GM08714 (cell line): Measurements from ENCODE around the gene HINT3.
A peak's percentile ranks its signal among the peaks of the same experiment; 100 is the strongest.
"Not testable (repeated sequence)": the region's sequence is repeated elsewhere in the genome, so short reads cannot be mapped to it uniquely, and the experiment has no call there.

Experiments
- H3K4me3 ChIP-seq: fragments of 200-500 bp; sonication (Bioruptor generic); 2 replicates; pipeline ENCODE4 v1.5.1; 2014; ENCODE audit warnings: mild to moderate bottlenecking, low read length, inconsistent platforms
- ZNF274 ChIP-seq: IDR thresholded peaks from 2 replicates; pipeline ENCODE4 v1.6.1; 2012; ENCODE audit warnings: mild to moderate bottlenecking, low read depth, low read length

Gene HINT3

DNA sequence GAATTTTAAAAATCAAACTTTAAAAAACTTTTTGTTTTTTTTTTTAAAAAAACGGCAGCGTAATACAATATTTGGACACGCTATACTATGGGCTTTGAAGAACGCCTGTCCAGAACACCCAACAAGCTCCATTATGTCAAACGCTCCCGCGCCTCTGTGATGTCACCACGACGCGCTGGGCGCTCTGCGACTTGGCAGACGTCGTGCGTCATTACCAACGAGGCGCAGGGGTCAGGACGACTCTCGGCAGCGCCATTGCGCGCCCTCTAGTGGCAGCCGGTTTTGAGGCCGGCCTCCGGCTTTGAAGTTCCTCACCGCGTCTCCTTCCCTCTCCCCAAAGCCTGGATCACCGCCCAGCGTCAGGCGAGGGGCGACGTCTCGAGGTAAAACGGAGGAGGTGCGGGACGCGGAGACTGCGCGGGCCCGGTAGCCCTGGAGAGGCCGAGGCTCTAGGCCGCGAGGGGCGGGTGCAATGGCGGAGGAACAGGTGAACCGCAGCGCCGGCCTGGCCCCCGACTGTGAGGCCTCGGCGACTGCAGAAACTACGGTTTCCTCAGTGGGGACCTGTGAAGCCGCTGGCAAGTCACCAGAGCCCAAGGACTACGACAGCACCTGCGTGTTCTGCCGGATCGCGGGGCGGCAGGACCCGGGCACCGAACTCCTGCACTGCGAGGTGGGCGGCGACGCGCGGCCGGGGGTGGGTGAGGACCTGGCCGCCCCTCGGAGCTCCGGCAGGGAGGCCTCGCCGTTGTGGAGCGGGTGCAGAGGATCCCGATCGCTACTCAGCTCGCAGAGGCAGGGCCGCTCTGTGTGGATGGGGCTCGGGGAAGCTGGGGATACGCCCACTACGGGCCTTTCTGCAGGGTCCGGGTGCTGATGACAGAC, at the start of gene HINT3:
Gene HINT3, plus strand, starts transcription at position 265 of the 885 bp plus-strand sequence. Its CDS starts 208 bp downstream, at position 473.
- TF ChIP-seq ZNF274: no peak
- H3K4me3 ChIP-seq: peak within 1 kb of the TSS; percentile 95

DNA sequence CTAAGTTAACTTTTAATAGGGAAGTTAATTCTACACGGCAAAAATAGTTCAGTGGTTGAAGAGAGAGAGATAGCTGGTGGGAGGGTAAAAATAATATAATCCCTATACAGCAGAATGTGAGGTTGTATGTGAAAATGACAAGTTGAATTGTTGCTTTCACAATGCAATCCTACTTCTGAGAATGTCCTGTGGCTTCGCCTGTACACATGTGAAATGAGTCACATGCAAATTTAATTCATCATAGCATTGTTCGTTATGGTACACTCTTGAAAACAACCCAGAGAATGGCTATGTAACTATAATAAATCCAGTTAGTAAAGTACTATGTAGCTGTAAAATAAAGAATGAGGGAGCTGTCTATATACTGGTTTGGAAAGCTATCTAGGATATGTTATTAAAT, 46.0 kb upstream of the HINT3 start:
- no peak for TF ChIP-seq ZNF274
- H3K4me3 ChIP-seq: no peak overlapping the region; the same call in 1 of the 2 replicates

DNA sequence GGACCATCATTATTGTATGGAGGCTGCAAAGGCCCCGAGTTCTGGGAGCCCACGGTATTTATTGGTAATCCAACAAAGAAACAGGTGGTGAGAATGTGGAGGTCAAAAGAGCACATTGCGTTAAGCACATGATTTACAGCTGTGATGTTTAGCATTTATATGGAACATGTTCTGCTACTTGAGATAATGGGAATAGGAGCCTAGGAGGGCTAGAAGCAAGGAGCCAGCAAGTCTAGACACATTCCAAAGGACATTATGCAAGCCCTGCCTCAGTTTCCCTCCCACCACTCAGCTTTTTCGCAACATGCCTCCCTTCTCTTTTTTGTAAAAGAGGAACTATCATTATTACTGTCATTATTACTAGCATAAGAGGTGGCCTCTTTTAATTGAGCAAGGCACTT, 45.5 kb upstream of the HINT3 start:
- not testable (repeated sequence) for H3K4me3 ChIP-seq

DNA sequence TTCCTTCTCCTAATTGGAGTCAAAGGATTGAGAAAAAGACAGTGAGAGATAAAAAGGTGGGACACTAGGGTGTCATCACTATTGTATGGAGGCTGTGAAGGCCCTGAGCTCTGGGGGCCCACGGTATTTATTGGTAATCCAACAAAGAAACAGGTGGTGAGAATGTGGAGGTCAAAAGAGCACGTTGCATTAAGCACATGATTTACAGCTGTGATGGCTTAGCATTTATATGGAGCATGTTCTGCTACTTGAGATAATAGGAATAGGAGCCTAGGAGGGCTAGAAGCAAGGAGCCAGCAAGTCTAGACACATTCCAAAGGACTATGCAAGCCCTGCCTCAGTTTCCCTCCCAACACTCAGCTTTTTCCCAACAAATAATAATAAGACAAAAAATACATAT, 44.1 kb upstream of the HINT3 start:
- not testable (repeated sequence) for H3K4me3 ChIP-seq

DNA sequence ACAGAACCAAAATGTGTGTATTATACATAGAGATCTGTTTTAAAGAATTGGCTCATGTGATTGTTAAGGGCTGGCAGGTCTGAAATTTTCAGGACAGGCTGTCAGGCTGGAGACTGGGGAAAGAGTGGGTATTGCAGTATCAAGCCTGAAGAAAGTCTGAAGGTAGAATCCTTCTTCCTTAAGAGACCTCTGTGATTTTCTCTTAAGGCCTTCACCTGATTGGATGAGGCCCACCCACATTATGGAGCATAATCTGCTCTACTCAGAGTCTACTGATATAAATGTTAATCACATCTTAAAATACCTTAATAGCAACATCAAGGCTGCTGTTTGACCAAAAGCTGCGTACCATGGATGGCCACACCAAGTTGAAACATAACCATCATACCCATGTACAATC, 43.4 kb upstream of the HINT3 start:
- H3K4me3 ChIP-seq: no peak overlapping the region
- TF ChIP-seq ZNF274: no peak

DNA sequence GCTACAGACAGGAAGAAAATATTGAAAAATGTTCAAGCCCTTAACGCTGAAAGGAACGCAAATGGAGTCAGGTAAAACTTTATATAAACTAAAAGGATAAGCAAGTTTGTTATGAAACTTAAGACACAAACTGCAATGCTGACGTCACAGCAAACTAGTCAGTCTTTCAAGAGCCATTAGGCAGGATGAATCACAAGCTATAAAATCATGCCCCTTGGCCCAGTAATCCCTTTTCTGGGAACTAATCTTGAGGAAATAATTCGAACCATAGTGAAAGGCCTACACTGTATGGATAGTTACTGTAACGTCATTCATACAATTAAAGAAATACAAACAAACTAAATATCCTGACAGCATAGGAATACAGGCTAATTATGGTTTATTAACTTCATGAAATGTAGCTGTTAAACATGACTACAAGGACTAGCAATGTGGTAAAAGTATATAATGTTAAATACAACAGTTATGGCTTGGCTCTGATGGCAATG, 42.7 kb upstream of the HINT3 start:
- TF ChIP-seq ZNF274: no peak
- H3K4me3 ChIP-seq: no peak overlapping the region

DNA sequence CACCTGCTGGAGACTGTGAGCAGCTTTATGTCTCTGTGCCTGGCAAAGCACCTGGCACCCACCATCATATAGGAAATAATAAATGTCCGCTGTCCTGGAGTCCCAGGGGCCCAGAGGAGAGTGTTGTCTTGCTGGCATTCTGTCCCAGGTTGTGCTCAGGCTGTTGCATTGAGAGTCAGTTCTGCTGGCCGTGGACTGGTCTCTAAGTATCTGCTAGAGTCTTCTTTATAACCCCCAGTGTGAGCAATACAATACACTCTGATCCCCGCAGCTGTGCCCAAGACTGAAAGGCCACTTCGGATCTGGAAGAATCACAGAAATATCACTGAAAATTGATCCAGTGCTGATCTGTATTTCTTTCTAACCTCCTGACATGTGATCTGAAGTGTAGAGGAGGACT, 38.3 kb upstream of the HINT3 start:
- no peak overlapping the region for H3K4me3 ChIP-seq
- TF ChIP-seq ZNF274: no peak

DNA sequence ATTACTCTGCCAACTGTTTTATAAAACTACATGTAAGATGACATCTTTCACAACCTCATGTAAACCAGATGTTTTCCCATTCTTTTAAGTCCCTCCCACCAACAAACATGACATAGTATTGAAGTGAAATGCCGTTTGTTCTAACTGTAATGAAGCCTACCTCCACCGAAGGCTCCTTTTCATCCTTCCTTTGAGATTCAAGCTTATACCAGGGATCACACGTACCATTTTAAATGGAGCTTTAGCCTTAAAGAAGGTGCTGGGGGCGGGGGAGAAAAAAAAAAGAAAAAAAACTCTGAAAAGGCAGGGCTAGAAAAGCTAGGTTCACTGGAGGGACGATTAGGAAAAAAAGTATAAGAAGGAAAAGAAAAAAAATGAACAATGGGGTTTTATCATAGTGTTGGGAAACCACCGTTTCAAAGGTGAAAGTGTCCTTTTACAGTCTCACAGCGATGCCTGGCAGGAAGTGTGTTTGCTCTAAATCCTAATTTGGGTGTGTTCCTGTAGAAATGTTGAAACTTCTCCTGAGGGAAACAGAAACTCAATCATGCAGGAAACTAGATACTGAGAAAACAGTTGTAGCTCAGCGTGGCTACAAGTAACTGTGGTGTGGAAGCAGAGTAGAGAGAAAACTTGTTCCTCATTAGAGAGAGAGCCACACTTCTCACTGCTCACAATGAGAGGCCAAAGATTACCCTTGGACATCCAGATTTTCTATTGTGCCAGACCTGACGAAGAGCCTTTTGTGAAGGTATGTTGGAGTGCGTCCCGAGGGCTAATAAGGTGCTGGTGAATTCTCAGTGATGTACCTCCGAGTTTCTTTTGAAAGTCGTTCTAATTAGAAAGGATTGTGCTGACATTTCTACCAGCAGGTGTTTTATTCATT, 37.6 kb upstream of the HINT3 start:
- peak overlapping the region; percentile 74 for H3K4me3 ChIP-seq
- no peak for TF ChIP-seq ZNF274

DNA sequence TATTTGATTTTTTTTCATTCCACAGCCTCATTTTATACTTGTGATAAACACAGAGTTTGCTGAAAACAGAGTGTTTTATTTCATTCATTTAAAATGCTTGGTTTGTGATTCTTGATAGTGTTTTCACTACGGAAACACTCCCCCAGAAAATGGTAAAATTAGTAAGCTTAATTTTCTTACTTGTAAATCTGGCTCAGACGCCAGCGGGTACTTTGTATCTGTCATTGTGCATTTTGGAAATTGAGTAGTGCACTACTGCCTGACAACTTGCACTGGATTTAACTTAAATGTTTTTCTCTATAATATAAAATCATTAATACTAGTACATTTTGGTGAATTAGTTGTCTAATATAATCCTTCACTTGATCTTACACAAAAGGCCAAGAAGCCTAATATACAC, 37.0 kb upstream of the HINT3 start:
- H3K4me3 ChIP-seq: peak overlapping the region; percentile 74
- TF ChIP-seq ZNF274: no peak

DNA sequence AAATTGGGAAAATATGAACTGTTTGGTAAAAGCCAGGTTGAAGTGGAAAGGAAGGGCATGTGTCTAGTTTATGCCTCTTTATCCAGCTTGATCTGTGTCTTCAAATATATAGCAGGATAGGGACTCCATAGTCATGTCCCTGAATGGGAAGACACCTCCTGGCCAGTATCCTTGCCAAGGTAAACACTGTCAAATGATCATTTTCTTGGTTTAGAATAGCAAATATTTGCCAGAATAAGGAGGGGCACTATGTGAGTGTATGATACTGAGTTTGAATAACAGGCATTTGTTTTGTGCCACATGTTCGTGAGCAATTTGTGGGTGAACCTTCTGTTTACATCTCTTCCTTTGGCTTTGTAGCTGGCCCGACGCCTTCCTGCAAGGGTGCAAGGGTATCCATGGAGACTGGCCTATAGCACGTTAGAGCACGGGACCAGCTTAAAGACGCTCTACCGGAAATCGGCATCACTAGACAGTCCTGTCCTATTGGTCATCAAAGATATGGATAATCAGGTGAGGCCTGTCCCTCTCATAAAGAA, 34.2 kb upstream of the HINT3 start:
- TF ChIP-seq ZNF274: no peak
- H3K4me3 ChIP-seq: no peak overlapping the region

DNA sequence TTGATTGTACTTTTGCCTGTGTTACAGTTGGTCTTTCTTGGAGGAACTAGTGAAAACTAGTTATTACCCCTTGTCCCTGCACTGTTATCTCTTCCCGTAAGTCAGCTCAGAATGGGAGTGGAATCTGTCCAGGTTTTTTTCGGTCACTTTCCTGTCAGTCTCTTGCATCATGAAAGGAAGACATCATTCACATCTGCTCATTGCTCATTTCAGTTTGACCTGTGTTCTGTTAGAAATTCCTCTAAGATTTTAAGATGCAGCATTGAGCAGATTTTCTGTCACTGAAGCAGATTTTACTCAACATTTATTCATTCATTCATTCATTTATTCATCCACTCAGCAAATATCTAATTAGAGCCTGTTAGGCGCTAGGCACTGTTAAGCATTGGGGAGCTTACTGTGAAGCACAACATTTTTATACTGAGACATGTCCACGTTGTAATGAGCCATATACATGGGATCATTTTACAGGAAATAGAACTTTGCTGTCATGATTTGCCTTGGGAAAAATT, 33.1 kb upstream of the HINT3 start:
- H3K4me3 ChIP-seq: no peak overlapping the region
- no peak for TF ChIP-seq ZNF274

DNA sequence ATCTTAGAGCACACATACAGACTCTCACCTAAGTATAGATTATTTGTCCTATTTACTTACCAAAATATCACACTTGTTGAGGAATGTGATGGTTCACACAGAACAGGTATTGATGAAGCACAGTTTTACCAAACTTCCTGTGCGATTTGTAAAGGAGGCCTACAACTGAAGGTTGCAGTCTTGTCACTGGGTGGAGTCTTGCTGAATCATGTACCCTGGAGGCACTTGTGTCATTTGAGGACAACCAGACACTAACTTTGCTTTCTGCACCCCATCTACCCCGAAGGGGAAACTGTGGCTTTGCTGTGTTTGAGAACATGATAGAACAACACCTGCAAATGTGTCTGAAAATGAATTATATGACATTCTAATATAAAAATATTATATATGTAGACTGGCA, 32.4 kb upstream of the HINT3 start:
- TF ChIP-seq ZNF274: no peak
- H3K4me3 ChIP-seq: no peak overlapping the region

DNA sequence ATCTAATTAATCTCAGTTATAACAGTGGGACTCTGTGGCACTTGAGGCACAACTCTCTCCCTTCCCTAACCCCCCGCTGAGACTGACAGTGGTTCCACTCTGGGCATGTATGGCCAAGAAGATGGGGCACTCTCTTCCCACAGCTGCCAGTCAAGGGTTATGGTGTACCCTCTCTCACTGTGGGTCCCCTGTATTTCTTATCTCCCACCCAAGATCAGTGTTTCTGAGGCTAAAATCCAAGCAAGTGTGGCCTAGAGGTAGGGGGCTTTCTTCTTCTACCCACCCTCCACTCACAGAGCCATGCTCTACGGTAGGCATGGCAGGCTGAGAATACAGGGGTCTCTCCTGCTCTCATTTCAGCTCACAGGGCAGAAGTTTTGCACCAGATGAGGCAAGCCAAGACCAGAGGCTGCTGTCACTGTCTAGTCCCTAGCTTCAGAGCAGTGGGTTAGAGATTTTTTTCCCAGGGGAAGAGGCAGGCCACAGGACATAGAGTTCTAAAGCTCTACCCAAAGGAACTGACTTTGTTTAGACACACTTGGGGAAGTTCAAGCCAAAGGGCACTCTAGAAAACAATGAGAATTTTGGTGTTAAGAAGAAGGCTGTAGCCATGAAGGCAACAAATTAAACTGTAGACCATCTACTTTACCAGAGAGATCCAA, 31.7 kb upstream of the HINT3 start:
- no peak for TF ChIP-seq ZNF274
- H3K4me3 ChIP-seq: no peak overlapping the region

DNA sequence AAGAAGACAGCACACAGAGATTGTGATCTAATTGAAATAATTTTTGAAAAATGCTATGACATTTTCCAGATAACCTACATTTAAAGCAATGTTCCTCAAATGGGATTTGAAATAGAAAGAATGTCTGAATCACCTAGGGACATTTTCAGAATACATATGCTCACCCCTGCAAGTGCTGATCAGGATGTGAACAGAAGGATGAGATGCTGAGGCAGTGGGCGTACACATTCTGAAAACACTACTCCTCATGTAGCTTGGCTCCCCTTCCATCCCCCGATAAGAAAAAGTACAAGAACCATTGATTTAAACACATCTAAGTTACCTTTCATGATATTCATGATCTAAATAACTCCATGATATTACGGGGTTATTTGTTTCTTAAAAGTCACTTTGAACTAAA, 29.9 kb upstream of the HINT3 start:
- no peak for TF ChIP-seq ZNF274

More for the DNA sequence above, 29.9 kb upstream of the HINT3 start:
- no peak overlapping the region for H3K4me3 ChIP-seq
